Measurements from ENCODE around the gene UBD.

The UBD gene

GRCh38 chr6:29559524-29560287 is at the start of gene UBD:
Gene UBD (minus strand): TSS chr6:29559732. CDS start chr6:29559701, 31 bp downstream.
- no peak for DNase-seq

GRCh38 chr6:29608131-29608530 is 48.6 kb upstream of the UBD start:
- DNase-seq, result no peak

- DNase-seq, result no peak
These were observed 44.4 kb upstream of the UBD start for GRCh38 chr6:29603930-29604329.

- no peak for DNase-seq
These were observed 43.9 kb upstream of the UBD start for GRCh38 chr6:29603456-29603855.

- DNase-seq, result peak; percentile 52
These were observed 43.2 kb upstream of the UBD start for GRCh38 chr6:29602564-29603361.

GRCh38 chr6:29598172-29598747 is 38.7 kb upstream of the UBD start:
- DNase-seq, result no peak

- no peak for DNase-seq
These were observed 37.7 kb upstream of the UBD start for GRCh38 chr6:29597184-29597583.

GRCh38 chr6:29596381-29596900 is 36.9 kb upstream of the UBD start:
- DNase-seq, result no peak

- no peak for DNase-seq
These were observed 33.8 kb upstream of the UBD start for GRCh38 chr6:29593199-29593855.

GRCh38 chr6:29591677-29592076 is 32.1 kb upstream of the UBD start:
- DNase-seq, result no peak

- DNase-seq, result no peak
These were observed 30.8 kb upstream of the UBD start for GRCh38 chr6:29590218-29590808.

GRCh38 chr6:29589423-29590048 is 30.0 kb upstream of the UBD start:
- DNase-seq, result peak; percentile 68

- DNase-seq, result no peak
These were observed 25.3 kb upstream of the UBD start, which contains the start of gene OR2H2 for GRCh38 chr6:29584821-29585220. Gene OR2H2 (plus strand): TSS chr6:29585121. CDS start chr6:29587945, 2,824 bp downstream.

- no peak for DNase-seq
These were observed 18.0 kb upstream of the UBD start for GRCh38 chr6:29577544-29577943.

GRCh38 chr6:29576056-29576455 is 16.5 kb upstream of the UBD start:
- DNase-seq, result no peak

GRCh38 chr6:29567991-29568390 is 8.5 kb upstream of the UBD start:
- DNase-seq, result no peak

- no peak for DNase-seq
These were observed 8.0 kb upstream of the UBD start for GRCh38 chr6:29567541-29567940.

- no peak for DNase-seq
These were observed 7.3 kb upstream of the UBD start for GRCh38 chr6:29566856-29567255.

- no peak for DNase-seq
These were observed 5.3 kb upstream of the UBD start for GRCh38 chr6:29564875-29565274.

- DNase-seq, result no peak
These were observed 4.0 kb upstream of the UBD start for GRCh38 chr6:29563435-29563965.

- no peak for DNase-seq
These were observed 2.2 kb upstream of the UBD start for GRCh38 chr6:29561606-29562181.

Data from retina (tissue), 1 donor.